NK-92 (cell line): ENCODE measurements around the gene DNAH10.

ENCODE experiments used
- DNase-seq: peaks from one replicate; lab custom pipeline; 2025; ENCODE audit not compliant: unreplicated experiment; lab: John Stamatoyannopoulos, UW

Gene DNAH10

DNA sequence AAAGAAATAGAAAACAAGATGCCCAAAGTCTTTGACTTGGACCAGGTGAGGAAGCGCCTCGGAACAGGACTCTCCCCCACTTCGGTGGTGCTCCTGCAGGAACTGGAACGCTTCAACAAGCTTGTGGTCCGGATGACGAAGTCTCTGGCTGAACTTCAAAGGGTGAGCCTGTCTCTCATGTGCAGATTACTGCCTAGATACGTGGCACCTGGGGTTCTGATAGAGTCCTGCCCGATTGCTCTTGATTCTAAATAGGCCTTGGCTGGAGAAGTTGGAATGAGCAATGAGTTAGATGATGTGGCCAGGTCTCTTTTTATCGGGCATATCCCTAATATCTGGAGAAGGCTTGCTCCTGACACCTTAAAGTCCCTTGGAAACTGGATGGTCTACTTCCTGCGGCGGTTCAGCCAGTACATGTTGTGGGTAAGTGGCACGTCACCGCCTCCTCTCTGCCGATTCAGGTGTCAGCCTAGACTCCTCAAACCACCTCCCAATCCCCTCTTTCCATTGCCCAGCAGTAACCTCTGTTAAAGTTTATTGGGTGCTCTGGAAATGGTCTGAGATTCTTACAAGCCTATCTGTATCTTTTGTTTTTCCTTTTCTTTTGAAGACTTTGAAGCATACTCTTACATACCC lies 169.7 kb downstream of the DNAH10 start:
- no peak for DNase-seq

- DNase-seq, result no peak
Measured at GRCh38 chr12:123933214-123933613, 171.1 kb downstream of the DNAH10 start.

DNA sequence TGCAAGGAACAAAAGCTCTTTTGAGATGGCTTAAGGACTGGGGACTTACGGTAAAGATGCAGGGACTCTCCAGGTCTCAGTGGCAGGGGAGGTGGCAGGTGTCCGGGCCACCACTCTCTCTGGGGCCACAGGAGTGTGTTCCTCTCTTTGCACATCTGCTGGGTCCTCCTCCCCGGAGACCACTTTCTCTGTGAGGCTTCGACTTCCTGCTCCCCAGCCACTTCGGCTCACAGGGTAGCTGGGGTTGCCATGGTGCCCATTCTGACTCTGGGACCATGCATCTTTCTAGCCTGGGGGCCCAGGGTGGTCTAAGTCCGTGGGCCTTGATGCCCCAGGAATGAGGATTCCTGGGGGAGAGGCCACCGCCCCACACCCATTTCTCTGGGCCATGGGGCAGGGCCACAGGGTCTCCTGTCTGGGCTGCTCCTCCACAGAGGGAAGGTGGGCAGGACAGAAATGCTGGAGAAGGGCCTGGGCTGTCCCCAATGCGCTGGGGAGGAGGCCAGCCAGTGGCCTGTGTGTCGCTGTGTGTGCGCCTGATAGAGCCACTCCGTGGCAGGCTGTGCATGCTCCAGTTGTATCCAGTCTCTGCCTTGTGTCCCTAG lies 172.0 kb downstream of the DNAH10 start:
- DNase-seq, result no peak

DNA sequence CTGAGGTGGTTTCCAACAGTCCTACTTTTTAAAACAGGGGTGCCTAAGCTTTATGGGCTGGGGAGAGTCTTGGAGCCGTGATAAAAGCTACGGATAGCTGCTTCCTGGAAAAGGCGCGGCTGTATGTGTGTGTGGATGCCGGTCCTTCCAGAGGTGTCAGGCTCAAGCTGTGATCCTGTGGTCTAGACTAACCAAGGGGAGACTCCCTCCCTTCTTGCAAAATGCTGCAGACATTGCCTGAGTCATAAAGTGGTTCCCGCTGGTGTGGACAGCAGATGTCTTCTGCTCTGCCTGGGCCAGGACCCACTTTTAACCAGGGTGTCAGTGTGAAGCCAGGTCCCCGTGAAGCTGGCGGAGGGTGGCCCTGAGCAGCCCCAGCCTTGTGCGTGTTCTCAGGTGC lies 172.7 kb downstream of the DNAH10 start:
- no peak for DNase-seq

DNA sequence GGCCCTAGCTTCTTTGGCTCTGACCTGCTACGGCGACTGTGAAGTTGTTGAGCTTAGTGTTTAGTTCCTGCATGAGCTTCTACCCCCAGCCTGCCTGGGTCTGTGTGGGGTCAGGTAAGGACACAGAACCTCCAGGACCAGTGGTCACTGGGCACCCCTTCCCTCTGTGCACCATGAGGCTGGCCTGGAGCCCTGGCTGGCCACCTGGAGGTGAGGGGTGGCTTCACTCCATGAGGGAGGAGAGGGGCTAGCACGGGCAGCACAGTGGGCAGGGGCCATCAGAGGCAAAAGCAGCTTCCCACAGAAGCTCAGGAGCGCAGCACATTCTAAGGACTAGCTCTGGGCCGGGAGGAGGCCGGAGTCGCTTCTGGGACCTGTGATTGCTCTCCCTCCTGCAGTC lies 173.9 kb downstream of the DNAH10 start:
- no peak for DNase-seq

- DNase-seq, result no peak
Measured at GRCh38 chr12:123936471-123936870, 174.4 kb downstream of the DNAH10 start.

DNA sequence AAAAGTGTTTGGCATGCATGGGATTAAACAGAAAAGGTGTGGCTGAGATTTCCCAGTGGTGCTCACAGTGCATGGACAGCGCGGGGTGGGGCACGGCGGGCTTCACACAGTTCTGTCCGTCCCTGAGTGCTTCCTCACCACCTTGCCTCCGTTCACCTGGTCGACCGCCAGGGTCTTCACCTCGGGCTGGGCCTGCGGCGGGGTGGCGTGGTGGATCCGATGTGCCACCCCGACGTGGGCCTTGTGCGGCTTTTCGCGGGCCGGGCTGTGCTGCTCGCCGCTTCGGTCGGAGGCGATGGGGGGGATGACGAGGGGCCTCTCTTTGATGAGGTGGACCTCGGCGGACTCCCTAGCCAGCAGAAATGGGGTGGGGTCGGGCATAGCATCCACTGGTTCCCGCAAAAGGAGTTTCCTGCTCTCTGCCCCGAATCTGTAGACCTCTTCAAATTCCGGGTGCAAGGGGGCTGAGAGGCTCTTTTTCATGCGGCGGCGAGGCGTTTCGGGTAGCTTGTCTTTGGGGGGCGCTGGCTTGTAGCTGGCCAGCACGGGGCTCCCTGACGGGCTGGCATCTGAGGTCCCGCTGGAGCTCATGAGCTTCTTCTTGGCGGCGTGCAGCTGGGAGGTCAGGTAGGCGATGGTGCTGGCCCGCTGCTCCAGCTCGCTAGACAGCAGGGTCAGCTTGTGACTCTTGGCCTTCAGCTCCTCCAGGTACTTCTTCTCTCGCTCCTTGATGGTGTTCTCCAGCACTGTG lies 175.0 kb downstream of the DNAH10 start:
- DNase-seq, result no peak

GRCh38 chr12:123937707-123938591 lies 175.8 kb downstream of the DNAH10 start:
- no peak for DNase-seq

DNA sequence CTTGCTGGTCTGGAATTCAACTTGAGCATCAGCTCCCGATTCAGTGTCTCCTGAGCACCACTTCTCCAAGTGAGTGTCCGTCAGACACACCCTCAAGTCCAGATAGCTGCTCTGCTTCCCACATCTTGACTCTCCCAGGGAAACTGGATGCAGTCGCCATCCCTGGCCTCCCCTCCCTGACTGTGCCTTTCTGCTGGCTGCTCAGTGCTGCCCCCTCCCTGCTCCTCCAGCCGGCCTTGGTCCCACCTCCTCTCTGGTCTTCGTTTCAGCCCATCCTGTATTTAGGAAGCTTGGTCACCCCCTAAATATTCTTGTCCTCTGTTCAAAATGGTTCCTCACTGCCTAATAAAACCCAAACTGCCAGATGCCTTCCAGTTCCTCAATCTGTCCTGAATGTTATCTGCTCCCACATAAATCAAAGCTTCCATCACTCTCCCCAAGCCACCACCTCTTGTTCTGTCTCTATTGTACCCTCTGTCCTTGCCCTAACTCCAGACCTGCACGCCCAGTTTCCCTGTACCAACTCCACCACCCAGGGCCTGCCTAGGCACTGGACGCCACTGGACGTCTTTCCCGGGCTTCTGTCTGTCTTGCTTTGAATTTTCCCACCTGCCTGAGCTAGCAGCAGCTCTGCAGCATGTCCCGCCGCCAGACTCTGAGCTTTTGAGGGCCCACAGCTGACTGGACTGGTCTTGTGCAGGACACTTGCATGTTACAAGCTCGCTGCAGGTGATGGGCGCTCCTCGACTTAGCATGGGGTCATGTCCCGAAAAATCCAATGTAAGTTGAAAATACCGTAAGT lies 176.8 kb downstream of the DNAH10 start:
- DNase-seq, result no peak

DNA sequence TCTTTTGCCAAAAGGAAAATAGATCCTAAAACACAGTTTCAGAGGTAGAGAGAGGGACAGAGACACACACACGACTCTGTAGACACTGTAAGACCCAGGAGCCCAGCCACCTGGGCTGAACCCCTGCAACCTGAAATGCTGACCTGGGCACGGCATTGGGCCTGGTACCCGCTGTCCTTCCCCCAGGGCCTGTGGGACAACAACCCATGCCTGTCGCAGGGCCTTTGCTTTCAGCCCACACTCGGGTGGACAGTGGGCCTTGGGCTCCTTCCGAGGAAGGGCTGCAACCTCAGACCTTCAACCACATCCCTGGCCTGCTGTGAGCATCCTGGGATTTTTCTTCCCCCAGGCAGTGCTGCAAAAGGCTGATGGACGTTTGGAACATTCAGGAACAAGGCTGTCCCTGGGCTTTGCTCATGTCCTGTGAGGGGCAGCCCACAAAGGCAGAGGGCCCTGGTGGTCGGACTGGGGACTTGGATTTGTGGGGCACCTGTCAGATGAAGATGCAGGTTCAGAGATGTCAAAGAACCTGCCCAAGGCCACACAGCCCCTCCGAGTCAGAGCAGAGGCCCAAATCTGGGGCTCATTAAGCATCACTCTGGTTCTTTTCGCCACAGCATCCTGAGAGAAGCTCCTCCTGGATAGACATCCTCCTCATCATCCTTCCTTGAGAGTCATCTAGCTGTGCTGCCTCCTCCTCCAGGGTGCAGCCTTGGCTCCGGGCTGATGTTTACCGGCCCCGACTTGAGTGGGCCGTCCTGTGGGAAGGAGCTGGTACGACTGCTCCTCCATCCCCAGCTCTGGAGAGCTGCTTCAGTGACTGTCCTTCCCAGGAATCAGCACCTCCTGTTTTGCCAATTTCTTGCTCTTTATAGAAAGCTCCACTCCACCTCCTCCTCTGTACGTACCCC lies 177.9 kb downstream of the DNAH10 start:
- no peak for DNase-seq

DNA sequence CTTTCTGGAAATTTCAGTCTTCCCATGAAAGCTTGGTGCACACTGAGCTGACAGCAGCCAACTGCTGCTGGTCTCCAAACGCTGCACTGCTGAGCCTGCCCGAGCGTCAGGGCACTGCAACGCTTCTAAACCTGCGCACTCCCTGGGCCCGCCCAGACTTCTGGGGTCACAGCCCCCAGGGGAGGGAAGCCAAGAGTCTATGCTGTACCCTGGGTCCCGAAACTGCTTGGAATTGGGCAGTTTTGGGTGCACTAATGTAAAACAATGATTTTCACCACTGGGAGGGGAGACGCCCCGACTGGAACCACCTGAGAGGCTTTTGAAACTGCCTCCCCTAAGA lies 178.5 kb downstream of the DNAH10 start:
- no peak for DNase-seq

- no peak for DNase-seq
Measured at GRCh38 chr12:123941000-123941399, 178.9 kb downstream of the DNAH10 start.

- no peak for DNase-seq
Measured at GRCh38 chr12:123941624-123942237, 179.6 kb downstream of the DNAH10 start.

DNA sequence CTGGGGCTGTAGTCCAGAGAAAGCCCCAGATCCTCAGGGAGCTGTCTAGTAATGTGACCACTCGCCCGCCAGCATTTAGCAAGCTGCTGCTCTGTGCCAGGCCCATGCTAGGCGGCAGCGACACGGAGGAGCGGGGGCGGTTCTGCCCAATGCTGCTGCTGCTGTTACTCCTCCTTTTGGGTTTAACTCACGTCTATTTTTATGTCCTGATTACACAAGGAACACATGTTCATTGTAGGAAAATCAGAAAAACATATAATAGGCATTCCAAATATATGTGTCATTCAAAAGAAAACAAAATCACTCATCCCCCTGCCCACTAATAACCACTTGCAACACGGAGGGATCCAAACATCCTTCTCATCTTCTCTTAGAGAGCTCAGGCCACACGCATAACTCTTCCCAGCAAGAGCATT lies 180.1 kb downstream of the DNAH10 start:
- no peak for DNase-seq

DNA sequence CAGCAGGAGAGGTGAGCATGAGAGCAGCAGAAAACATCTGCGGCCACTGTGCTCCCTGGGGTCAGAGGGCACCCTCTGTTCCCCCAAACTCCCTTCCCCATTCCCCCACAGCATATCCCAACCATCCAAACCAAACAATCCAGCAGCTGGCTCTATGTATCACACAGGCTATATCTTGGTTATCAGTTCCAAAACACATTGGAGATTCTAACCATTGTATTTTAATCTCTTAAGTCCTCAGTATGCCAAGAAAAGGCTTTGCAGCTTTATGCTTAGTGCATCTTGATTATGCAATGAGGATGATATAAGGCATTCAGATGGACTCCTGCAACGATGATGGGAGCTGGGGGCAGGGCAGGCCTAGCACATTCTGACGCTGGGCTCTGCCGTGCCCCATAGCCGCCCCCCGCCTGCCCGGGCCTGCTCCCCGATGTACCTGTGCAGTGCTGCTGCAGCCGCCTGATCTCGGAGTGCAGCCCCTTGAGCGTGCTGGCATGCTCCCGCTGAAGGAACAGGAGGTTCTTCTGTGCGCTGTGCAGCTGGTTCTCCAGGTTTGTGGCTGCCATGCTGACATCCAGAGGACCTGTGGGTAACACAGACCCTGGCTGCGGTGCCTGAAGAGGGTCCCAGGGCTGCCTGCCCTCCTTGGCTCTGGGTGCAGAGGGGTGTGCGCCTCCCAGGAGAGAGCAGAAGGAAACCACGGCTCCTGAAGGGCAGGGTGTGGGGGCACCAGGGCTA lies 181.0 kb downstream of the DNAH10 start:
- DNase-seq, result no peak

GRCh38 chr12:123943816-123944215 lies 181.7 kb downstream of the DNAH10 start:
- DNase-seq, result no peak

DNA sequence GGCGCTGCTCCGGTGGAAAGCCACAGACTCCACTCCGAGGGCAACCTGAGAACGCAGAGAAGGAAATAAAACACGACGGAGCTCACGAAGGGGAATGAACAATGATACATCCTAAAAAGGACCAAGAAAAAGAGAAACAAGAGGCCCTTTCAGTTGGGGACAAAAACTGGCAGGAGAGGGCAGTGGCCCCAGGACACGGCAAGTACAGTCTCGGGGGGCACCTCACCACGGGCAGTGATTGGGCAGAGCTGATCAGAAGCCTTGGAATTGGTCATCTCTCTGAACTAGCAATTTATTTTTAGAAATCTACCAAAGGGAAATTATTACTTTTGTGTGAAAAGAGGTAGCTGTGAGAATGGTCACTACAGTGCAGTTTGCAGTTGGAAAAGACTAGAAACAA lies 182.6 kb downstream of the DNAH10 start:
- DNase-seq, result no peak

GRCh38 chr12:123945287-123946151 lies 183.4 kb downstream of the DNAH10 start:
- no peak for DNase-seq
